HG03521 (cell line): ENCODE data around the gene SF3B5.
"Not testable (repeated sequence)": the region's sequence is repeated elsewhere in the genome, so short reads cannot be mapped to it uniquely, and the experiment has no call there.

ENCODE experiments used
- ATAC-seq: cut with Tn5 transposase; IDR thresholded peaks from one replicate; pipeline ENCODE4 v1.9.1; 2021; ENCODE audit warnings: mild to moderate bottlenecking, moderate library complexity; ENCODE audit not compliant: unreplicated experiment

The SF3B5 gene

GRCh38 chr6:144106206-144106605 is 10.8 kb upstream of the SF3B5 start:
- no peak for ATAC-seq

GRCh38 chr6:144104898-144105487 is 9.6 kb upstream of the SF3B5 start:
- peak; percentile 62 for ATAC-seq

- no peak for ATAC-seq
These were observed 9.1 kb upstream of the SF3B5 start for GRCh38 chr6:144104488-144104887.

- no peak for ATAC-seq
These were observed 7.7 kb upstream of the SF3B5 start for GRCh38 chr6:144103026-144103563.

- ATAC-seq: no peak
These were observed 3.6 kb upstream of the SF3B5 start for GRCh38 chr6:144098993-144099392.

GRCh38 chr6:144094731-144095133 is 641 bp downstream of the SF3B5 start:
- ATAC-seq: no peak

GRCh38 chr6:144093658-144094057 is 1.7 kb downstream of the SF3B5 start:
- no peak for ATAC-seq

GRCh38 chr6:144093236-144093635 is 2.1 kb downstream of the SF3B5 start:
- no peak for ATAC-seq

GRCh38 chr6:144090384-144090783 is 5.0 kb downstream of the SF3B5 start:
- ATAC-seq: no peak

GRCh38 chr6:144087789-144088426 is 7.5 kb downstream of the SF3B5 start:
- no peak for ATAC-seq

- ATAC-seq: no peak
These were observed 8.4 kb downstream of the SF3B5 start for GRCh38 chr6:144086959-144087358.

- ATAC-seq: no peak
These were observed 12.2 kb downstream of the SF3B5 start for GRCh38 chr6:144083172-144083571.

GRCh38 chr6:144082412-144082811 is 13.0 kb downstream of the SF3B5 start:
- ATAC-seq: not testable (repeated sequence)

- no peak for ATAC-seq
These were observed 17.5 kb downstream of the SF3B5 start for GRCh38 chr6:144077871-144078270.

GRCh38 chr6:144075875-144076274 is 19.5 kb downstream of the SF3B5 start:
- no peak for ATAC-seq

- ATAC-seq: no peak
These were observed 20.2 kb downstream of the SF3B5 start for GRCh38 chr6:144075187-144075586.

- no peak for ATAC-seq
These were observed 22.3 kb downstream of the SF3B5 start for GRCh38 chr6:144073024-144073423.

GRCh38 chr6:144069506-144069905 is 25.9 kb downstream of the SF3B5 start:
- ATAC-seq: no peak

- ATAC-seq: no peak
These were observed 26.6 kb downstream of the SF3B5 start for GRCh38 chr6:144068794-144069193.

GRCh38 chr6:144066741-144067484 is 28.5 kb downstream of the SF3B5 start:
- ATAC-seq: peak; percentile 24

GRCh38 chr6:144066255-144066654 is 29.1 kb downstream of the SF3B5 start:
- no peak for ATAC-seq

- ATAC-seq: no peak
These were observed 30.1 kb downstream of the SF3B5 start for GRCh38 chr6:144065213-144065660.
